ENCODE results near the gene MPV17L2.

Gene MPV17L2

DNA sequence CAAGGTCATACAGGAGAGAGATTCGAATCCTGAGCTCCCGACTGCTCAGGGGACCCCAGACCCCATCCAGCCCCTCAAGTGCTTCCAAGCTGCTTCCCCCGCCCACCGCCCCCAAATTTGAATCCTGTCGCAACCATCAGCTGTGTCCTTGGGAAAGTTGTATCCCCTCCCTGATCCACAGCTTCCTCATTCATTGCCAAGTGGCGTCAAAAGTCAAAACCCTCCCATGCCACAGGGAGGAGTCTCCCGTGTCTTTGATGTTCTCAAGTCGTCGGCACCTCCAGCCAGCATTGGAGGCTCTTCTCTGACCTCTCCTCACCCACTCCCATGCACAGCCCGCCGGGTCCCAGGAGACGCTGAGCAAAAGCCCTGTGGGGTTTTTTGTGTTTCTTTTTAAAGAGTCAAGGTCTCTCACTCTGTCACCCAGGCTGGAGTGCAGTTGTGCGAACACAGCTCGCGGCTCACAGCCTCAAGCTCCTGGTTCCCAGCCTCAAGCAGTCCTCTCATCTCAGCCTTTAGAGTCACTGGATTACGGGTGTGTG is 22.2 kb upstream of the MPV17L2 start:
- ATAC-seq (no peak), DNase-seq (no peak)
- Mint-ChIP-seq H3K27ac (peak overlapping the region; percentile 63), H3K27me3 (no peaks in the 10 kb centered on the region), H3K4me1 (peaks cover 37% of the 10 kb centered on the region), H3K36me3 (ENCODE audit: low read depth) (peaks cover 16% of the 10 kb centered on the region), H3K4me3 (no peak overlapping the region), H3K9me3 (no peaks in the 10 kb centered on the region)

DNA sequence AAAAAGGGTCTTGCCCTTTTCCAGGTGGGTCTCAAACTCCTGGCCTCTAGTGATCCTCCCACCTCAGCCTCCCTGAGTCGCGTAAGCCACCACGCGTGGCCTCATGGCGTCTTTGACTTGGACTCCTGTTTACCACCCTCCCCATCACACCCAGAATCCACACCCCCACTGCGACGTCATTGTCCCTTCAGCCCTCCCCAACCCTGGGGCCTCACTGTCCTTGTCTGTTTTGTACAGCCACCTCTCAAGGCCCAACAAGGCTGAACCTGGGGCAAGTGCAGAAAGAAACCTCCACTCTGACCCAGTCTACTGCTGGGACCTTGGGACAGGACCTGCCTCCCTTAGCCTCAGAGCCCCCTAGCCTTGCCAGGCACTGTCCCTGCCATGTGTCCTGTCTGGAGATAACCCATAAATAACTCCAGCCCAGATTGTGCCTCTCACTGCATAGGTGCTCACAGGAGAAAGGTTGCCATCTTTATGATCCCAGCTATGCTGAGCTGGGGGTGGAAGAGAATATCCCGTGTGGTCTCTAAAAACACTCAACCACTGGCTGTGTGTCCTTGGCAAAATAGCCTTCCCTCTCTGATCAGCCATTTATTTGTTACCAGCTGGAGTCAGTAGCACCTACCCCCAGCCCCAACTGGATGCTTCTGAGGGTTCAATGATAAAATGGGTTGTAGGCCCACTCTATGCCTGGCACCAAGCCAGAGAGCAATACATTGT is 21.3 kb upstream of the MPV17L2 start:
- Mint-ChIP-seq H3K27me3 (no peaks in the 10 kb centered on the region), H3K4me1 (peaks cover 40% of the 10 kb centered on the region), H3K4me3 (no peak overlapping the region), H3K36me3 (ENCODE audit: low read depth) (peaks cover 15% of the 10 kb centered on the region), H3K27ac (peak overlapping the region; percentile 68), H3K9me3 (no peaks in the 10 kb centered on the region)
- ATAC-seq (no peak), DNase-seq (no peak)

DNA sequence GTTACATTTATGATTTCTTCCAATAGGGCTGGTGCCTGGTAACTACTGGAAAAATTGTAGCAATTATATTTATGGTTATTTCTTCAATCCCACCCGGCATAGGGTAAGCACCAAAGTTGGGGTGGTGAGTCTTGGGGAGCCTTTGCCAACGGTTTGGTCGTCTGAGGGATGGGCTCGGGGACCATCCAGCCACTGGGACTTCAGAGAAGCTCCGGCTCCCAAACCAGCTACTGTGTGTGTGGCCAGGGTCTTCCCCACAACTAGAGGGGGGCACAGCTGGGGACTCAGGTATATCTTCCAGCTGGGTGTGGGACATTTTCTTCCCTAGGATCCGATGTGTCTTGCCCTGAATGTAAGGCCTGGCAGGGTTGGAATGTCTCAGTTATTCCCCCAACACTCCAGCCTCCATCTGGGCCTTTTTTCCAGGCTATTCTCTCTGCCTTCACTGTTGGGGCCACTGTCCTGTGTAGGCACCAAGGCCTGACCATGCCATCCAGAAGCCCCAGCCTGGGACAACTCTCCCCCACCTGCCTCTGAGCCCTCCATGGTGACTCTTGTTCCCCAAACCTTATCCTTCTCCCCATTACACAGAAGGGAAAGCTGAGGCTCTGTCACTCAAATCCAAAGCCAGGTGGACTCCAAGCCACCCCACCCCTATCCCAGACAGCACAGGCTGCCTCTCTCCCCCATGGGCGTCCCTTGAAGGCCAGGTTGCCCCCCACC is 20.5 kb upstream of the MPV17L2 start:
- H3K36me3 Mint-ChIP-seq (ENCODE audit: low read depth): peaks cover 15% of the 10 kb centered on the region
- ATAC-seq (no peak), DNase-seq (no peak)
- H3K27ac Mint-ChIP-seq: peak overlapping the region; percentile 39
- H3K4me1 Mint-ChIP-seq: peaks cover 40% of the 10 kb centered on the region
- peak overlapping the region; percentile 29 for H3K4me3 Mint-ChIP-seq
- no peaks in the 10 kb centered on the region for H3K9me3 Mint-ChIP-seq
- no peaks in the 10 kb centered on the region for H3K27me3 Mint-ChIP-seq

DNA sequence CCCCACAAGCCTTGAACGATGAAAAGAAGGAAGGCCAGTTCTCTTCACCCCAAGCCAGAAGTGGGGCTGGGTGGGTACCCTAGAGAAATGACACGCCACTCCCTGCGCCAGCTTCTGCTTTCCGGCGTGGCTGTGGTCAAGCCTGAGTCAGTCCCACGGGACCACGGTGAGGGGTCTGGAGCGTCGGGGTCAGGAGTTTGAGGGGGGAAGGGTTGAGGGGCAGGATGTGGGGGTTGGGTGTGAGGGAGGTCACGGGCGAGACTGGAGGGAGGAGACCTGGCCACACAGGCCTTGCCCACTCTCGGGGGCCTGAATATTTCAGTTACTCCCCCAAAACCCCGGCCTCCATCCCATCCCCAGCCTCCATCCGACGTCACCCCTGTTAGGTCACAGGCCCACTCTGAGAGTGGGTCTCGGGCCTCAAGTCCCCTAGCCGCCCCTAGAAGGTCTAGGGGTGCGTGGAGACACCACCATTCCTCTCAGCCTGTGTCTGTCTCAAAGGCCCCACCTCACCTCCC is 19.9 kb upstream of the MPV17L2 start:
- peak overlapping the region; percentile 81 for H3K4me3 Mint-ChIP-seq
- H3K36me3 Mint-ChIP-seq (ENCODE audit: low read depth): peaks cover 12% of the 10 kb centered on the region
- DNase-seq: no peak
- H3K9me3 Mint-ChIP-seq: no peaks in the 10 kb centered on the region
- H3K27me3 Mint-ChIP-seq: no peaks in the 10 kb centered on the region
- peaks cover 37% of the 10 kb centered on the region for H3K4me1 Mint-ChIP-seq
- peak; percentile 2 for ATAC-seq
- H3K27ac Mint-ChIP-seq: peak overlapping the region; percentile 70

DNA sequence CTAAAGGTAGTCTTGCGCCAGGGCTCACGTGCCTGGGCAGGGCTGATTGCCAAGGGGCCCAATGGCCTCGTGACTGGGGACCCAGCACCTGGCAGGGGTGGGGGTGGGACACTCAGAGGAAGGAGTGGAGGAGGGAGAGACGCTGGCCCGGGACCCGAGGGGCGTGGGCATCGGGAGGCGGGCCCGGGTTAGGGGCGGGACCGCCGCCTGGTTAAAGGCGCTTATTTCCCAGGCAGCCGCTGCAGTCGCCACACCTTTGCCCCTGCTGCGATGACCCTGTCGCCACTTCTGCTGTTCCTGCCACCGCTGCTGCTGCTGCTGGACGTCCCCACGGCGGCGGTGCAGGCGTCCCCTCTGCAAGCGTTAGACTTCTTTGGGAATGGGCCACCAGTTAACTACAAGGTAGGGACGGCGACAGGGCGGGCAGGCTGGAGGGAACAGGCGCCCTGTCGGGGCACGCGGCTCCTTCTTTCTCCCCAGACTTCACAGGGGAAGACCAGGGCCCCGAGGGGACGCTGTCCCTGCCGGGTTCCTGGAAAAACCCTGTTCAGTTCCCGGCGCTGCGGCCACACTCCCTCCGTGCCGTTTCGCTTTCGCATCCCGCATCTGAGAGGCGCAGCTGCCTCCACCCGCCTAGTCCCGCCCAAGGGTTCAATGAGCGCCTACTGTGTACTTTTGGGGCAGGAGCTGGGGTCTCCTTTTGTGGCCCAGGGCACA is 19.3 kb upstream of the MPV17L2 start, which contains the start of gene IFI30:
IFI30 (plus strand) TSS at position 242 of the 717 bp plus-strand sequence; CDS start at position 271, 29 bp downstream.
- ATAC-seq (peak; percentile 70), DNase-seq (peak; percentile 75)
- peaks cover 33% of the 10 kb centered on the region for H3K4me1 Mint-ChIP-seq
- H3K36me3 Mint-ChIP-seq (ENCODE audit: low read depth): peaks cover 9% of the 10 kb centered on the region
- peak within 1 kb of the TSS; percentile 81 for H3K4me3 Mint-ChIP-seq
- no peaks in the 10 kb centered on the region for H3K27me3 Mint-ChIP-seq
- peak within 1 kb of the TSS; percentile 70 for H3K27ac Mint-ChIP-seq
- H3K9me3 Mint-ChIP-seq: no peaks in the 10 kb centered on the region

DNA sequence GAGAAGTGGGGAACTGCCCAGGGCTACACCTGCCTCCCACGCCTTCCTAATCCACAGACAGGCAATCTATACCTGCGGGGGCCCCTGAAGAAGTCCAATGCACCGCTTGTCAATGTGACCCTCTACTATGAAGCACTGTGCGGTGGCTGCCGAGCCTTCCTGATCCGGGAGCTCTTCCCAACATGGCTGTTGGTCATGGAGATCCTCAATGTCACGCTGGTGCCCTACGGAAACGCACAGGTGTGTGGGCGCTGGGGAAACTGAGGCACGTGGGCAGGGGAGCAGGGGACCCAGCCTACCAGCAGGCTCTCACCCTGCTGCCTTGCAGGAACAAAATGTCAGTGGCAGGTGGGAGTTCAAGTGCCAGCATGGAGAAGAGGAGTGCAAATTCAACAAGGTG is 18.0 kb upstream of the MPV17L2 start:
- Mint-ChIP-seq H3K4me3 (peak overlapping the region; percentile 81), H3K27me3 (no peaks in the 10 kb centered on the region), H3K9me3 (no peaks in the 10 kb centered on the region), H3K36me3 (ENCODE audit: low read depth) (peaks cover 9% of the 10 kb centered on the region), H3K4me1 (peaks cover 34% of the 10 kb centered on the region), H3K27ac (no peak overlapping the region)
- no peak for DNase-seq
- no peak for ATAC-seq

DNA sequence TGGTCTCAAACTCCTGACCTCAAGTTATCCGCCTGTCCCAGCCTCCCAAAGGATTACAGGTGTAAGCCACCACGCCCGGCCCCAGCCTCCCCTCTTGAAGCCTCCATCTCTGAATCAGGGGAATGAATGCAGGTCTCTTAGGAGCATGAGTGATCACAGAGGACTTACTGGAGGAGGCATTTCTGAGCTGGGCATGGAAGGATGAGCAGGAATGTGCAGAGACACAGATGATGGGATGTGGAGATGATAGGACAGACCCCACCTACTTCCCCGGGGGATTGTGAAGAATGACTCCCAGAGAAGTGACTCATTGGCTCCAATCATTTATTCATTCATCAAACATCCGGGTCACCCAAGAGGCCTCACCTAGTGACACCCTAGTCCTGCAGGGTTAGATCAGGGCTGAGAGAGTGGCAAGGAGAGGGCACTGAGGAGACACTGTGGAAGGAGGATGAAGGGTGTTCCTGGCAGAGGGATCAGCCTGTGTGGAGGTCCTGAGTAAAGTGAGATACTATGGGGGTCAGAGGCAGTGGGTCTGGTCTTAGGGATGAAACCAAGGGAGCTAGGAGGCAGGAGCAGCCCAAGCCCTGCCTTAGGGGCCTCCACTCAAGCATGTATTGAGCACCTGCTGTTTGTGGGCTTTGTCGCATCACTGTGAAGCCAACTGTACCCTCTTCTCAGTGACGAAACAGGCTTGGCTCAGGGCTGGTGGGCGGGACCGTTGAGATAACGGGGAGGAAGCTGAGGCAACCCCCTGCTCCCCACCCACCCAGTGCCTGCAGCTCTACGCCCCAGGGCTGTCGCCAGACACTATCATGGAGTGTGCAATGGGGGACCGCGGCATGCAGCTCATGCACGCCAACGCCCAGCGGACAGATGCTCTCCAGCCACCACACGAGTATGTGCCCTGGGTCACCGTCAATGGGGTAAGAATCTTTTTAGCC is 16.4 kb upstream of the MPV17L2 start:
- no peak for DNase-seq
- H3K4me3 Mint-ChIP-seq: peak overlapping the region; percentile 14
- H3K27me3 Mint-ChIP-seq: no peaks in the 10 kb centered on the region
- H3K27ac Mint-ChIP-seq: no peak overlapping the region
- H3K9me3 Mint-ChIP-seq: no peaks in the 10 kb centered on the region
- H3K36me3 Mint-ChIP-seq (ENCODE audit: low read depth): peaks cover 6% of the 10 kb centered on the region
- peaks cover 30% of the 10 kb centered on the region for H3K4me1 Mint-ChIP-seq
- ATAC-seq: no peak

DNA sequence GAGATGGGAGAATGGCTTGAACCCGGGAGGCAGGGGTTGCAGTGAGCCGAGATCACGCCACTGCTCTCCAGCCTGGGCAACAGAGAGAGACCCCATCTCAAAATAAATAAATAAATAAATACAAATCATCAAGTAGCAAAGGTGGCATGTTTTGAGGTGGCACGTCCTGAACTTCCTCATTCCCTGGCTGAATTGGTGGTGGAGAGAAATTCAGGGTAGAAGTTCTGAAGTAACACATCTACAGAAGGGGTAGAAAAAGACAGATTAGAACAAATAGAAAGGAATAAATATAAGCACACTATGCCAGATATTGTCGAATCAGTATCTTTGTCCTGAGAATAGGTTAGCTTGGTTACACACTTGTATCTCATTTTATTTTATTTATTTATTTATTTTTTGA is 13.1 kb upstream of the MPV17L2 start:
- ATAC-seq (no peak), DNase-seq (no peak)
- Mint-ChIP-seq H3K27me3 (no peaks in the 10 kb centered on the region), H3K36me3 (ENCODE audit: low read depth) (peaks cover 5% of the 10 kb centered on the region), H3K4me3 (no peak overlapping the region), H3K27ac (no peak overlapping the region), H3K4me1 (peaks cover 7% of the 10 kb centered on the region), H3K9me3 (no peaks in the 10 kb centered on the region)

DNA sequence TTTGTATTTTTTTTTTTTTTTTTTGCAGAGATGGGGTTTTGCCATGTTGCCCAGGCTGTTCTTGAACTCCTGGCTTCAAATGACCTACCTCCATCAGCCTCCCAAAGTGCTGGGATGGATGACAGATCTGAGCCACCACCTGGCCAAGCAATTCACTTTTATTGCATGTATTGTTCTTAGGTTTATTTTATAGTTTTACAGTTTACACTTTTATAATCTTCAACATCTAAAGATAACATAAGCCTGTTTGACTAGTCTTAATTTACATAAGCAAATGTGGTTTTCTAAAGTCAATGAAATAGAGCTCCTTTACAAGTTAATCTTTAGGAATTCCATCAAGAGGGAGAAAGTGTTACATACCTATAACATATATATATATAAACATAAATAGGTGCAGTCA is 9.5 kb upstream of the MPV17L2 start:
- Mint-ChIP-seq H3K4me3 (no peak overlapping the region), H3K4me1 (peaks cover 2% of the 10 kb centered on the region), H3K27me3 (no peaks in the 10 kb centered on the region), H3K36me3 (ENCODE audit: low read depth) (no peaks in the 10 kb centered on the region), H3K9me3 (no peaks in the 10 kb centered on the region), H3K27ac (no peak overlapping the region)
- no peak for DNase-seq
- ATAC-seq: no peak

DNA sequence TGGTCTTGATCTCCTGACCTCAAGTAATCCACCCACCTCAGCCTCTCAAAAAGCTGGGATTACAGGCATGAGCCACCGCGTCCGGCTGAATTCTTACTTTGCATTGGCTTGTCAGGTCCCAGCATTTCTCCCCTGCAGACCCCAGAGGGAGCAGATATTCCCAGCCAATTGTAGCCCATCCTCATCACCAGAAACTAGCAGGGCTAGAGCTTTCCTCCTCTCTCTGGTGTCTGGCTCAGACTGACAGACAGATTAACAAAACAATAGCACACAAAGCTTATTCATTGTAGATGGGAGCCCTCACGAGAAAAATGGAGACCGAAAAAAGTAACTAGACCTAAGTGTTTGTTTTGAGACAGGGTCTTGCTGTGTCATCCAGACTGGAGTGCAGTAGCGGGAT is 7.5 kb upstream of the MPV17L2 start:
- Mint-ChIP-seq H3K27ac (no peak overlapping the region), H3K36me3 (ENCODE audit: low read depth) (no peaks in the 10 kb centered on the region), H3K9me3 (no peaks in the 10 kb centered on the region), H3K4me3 (no peak overlapping the region), H3K4me1 (no peaks in the 10 kb centered on the region), H3K27me3 (no peaks in the 10 kb centered on the region)
- DNase-seq (no peak), ATAC-seq (no peak)

DNA sequence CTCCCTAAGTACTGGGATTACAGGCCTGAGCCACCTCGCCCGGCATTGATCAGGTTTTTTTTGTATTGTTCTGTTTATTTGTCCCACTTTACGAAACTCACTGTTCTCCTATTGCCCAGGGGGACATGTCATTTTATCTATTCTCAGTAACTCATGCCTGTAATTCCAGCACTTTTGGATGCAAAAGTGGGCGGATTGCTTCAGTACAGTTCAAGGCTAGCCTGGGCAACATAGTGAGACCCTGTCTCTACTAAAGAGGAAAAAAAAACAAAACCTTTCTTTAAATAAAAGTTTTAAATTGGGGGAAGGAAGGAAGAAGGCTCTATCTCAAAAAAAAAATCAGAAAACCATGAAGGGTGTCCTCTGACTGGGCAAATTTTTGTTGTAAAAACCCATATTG is 2.7 kb upstream of the MPV17L2 start:
- ATAC-seq (no peak), DNase-seq (no peak)
- H3K36me3 Mint-ChIP-seq (ENCODE audit: low read depth): peaks cover 4% of the 10 kb centered on the region
- H3K27ac Mint-ChIP-seq: no peak overlapping the region
- no peak overlapping the region for H3K4me3 Mint-ChIP-seq
- H3K27me3 Mint-ChIP-seq: peaks cover 4% of the 10 kb centered on the region
- peaks cover 26% of the 10 kb centered on the region for H3K4me1 Mint-ChIP-seq
- no peaks in the 10 kb centered on the region for H3K9me3 Mint-ChIP-seq

DNA sequence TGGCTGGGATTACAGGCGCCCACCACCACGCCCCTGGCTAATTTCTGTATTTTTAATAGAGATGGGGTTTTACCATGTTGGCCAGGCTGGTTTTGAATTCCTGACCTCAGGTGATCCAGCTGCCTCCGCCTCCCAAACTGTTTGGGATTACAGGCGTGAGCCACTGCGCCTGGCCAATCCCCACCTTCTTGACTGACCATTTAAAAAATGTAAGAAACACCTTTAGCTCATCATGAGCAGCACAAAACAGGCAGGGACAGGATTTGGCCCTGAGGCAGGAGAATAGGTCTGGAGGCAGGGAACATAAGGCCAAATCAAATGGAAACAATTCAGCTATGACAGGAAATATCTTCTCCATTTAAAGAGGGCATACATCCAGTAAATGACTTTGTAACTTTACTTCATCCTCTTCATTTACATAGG is 1.4 kb upstream of the MPV17L2 start:
- Mint-ChIP-seq H3K36me3 (ENCODE audit: low read depth) (peaks cover 4% of the 10 kb centered on the region), H3K9me3 (no peaks in the 10 kb centered on the region), H3K4me3 (peak overlapping the region; percentile 85), H3K27ac (peak overlapping the region; percentile 93), H3K27me3 (peaks cover 4% of the 10 kb centered on the region), H3K4me1 (peaks cover 26% of the 10 kb centered on the region)
- no peak for DNase-seq
- ATAC-seq: no peak

DNA sequence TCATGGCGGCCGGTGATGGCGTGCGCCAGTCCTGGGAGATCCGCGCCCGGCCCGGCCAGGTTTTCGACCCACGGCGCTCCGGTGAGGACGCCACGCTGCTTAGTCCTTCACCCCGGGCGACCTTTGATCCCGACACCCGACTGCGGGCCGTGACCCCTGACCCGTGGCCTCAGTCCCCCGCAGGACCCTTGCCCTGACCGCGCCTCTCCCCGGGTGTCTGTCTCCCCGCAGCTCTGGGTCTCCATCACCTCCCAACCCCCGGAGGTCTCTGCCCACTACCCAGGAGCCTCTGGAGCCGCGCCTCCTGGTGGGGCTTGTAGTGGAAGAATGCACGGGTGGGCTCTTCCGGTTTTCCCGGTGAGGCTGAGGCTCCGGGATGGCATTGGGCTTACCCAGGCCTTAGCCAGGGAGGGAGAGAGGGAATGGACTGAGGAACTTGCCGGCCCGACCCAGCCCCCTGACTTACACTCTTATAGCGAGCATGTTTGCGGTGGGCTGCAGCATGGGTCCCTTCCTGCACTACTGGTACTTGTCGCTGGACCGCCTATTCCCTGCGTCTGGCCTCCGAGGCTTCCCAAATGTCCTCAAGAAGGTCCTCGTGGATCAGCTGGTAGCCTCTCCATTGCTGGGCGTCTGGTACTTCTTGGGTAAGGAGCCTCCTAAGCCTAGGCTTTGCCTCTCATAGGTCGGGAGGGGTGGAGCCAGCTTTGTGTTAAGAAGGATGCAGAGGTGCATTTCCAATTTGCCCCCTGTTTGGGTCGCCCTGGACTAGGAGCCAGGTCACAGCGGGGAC is 566 bp downstream of the MPV17L2 start:
- peak overlapping the region; percentile 85 for H3K4me3 Mint-ChIP-seq
- peaks cover 4% of the 10 kb centered on the region for H3K27me3 Mint-ChIP-seq
- DNase-seq (no peak), ATAC-seq (no peak)
- H3K9me3 Mint-ChIP-seq: no peaks in the 10 kb centered on the region
- peaks cover 10% of the 10 kb centered on the region for H3K36me3 Mint-ChIP-seq (ENCODE audit: low read depth)
- H3K4me1 Mint-ChIP-seq: peaks cover 26% of the 10 kb centered on the region
- H3K27ac Mint-ChIP-seq: peak overlapping the region; percentile 93

All from activated naive CD8-positive, alpha-beta T cell treated with anti-CD3 and anti-CD28 coated beads, Interleukin-2, amount 50 U/mL, for 24 hours (primary cell).